Testis (tissue), 3 donors: ENCODE measurements around the gene TMEM123. TPM values are rescaled to one million over a fixed set of nuclear protein-coding genes. Genes with fewer than 3 reads are reported as not detected.

Source experiments
- DNase-seq: peaks from one replicate; pipeline ENCODE4 v3.0.0-alpha.2; 2019
- H3K27ac ChIP-seq, 2 donors: fragments of 200-600 bp; sonication (generic); one replicate each; pipeline ENCODE4 v1.5.1; 2019
- H3K27me3 ChIP-seq: fragments of 200-600 bp; sonication (generic); one replicate; pipeline ENCODE4 v1.5.1; 2019
- H3K36me3 ChIP-seq: fragments of 200-600 bp; sonication (generic); one replicate; pipeline ENCODE4 v1.5.1; 2017; ENCODE audit warnings: low read depth; ENCODE audit errors: missing control alignments
- H3K4me1 ChIP-seq: fragments of 200-600 bp; sonication (generic); one replicate; pipeline ENCODE4 v1.5.1; 2019
- H3K4me3 ChIP-seq, 2 donors: fragments of 200-600 bp; sonication (generic); one replicate each; pipeline ENCODE4 v1.5.1; 2017 to 2019
- H3K9me3 ChIP-seq: fragments of 200-600 bp; sonication (generic); one replicate; pipeline ENCODE4 v1.5.1; 2017
- POLR2A ChIP-seq: fragments of 450-650 bp; IDR thresholded peaks from one replicate; pipeline ENCODE4 v1.6.1; 2017; ENCODE audit warnings: antibody characterized with exemption, mild to moderate bottlenecking, moderate library complexity
- WGBS, 2 donors: methylation state at CpG; one replicate each; pipeline ENCODE4 v1.1.5; 2018; 5-methylcytosine and 5-hydroxymethylcytosine counted together
- intact Hi-C: fragments of 100-400 bp; cut with DNase I; formaldehyde crosslinking; loops from one replicate; pipeline ENCODE4 v1.15.1; 2023; ENCODE audit warnings: low total_unique reads
- polyA plus RNA-seq: library from polyadenylated mRNA; stranded (reverse); fragments of 350-450 nt; fragmentation: Illumina TruSeq; extraction: RNeasy Lipid Tissue Mini Kit (QIAGEN cat#74804); gene quantifications from one replicate; pipeline ENCODE4 v1.2.3, GENCODE V29; 2014; ENCODE audit warnings: low read depth, low replicate concordance; ENCODE audit not compliant: insufficient read depth
- total RNA-seq, 2 donors: library from RNA; depleted of rRNA; stranded (reverse); fragments of >200 nt; gene quantifications; one replicate each; pipeline ENCODE4 v1.2.3, GENCODE V29; 2016
- TF ChIP-seq, protein P1 (sequence below), 3 experiments: fragments of 450-650 bp in 2 of 3; fragments of 200-600 bp in 1 of 3; sonication (generic) in 1 of 3; IDR thresholded peaks; one replicate each; pipeline ENCODE4 v1.5.1; 2016 to 2019; ENCODE audit warnings: antibody characterized with exemption in 3 of 3, mild to moderate bottlenecking in 2 of 3, moderate library complexity in 1 of 3

The TMEM123 gene
- total and polyA plus RNA-seq, 3 donors from 2014 or later, result 137 to 218 (median 177) TPM

DNA sequence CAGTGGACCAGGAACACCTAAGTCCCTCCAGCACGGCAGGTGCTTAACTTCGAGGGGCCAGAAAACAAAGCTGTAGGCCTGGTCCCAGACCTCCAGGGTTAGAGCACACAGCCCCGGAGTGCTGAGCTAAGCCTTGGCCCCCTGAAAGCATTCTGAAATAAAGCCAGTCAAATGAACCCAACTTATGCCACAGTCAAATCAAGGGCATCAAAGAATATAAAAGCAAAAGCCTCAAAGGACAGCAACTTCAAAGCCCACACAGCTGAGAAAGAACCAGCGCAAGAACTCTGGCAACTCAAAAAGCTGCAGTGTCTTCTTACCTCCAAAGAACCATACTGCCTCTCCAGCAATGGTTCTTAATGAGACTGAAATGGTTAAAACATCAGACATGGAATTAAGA is 39.1 kb downstream of the TMEM123 start:
- no peak for TF ChIP-seq POLR2A
- TF ChIP-seq, protein P1, sequence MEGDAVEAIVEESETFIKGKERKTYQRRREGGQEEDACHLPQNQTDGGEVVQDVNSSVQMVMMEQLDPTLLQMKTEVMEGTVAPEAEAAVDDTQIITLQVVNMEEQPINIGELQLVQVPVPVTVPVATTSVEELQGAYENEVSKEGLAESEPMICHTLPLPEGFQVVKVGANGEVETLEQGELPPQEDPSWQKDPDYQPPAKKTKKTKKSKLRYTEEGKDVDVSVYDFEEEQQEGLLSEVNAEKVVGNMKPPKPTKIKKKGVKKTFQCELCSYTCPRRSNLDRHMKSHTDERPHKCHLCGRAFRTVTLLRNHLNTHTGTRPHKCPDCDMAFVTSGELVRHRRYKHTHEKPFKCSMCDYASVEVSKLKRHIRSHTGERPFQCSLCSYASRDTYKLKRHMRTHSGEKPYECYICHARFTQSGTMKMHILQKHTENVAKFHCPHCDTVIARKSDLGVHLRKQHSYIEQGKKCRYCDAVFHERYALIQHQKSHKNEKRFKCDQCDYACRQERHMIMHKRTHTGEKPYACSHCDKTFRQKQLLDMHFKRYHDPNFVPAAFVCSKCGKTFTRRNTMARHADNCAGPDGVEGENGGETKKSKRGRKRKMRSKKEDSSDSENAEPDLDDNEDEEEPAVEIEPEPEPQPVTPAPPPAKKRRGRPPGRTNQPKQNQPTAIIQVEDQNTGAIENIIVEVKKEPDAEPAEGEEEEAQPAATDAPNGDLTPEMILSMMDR (IDR thresholded peaks at IDR 0.05), result no peak
- WGBS, 2 donors, result 90 to 95% methylated on average over 4 of the region's 4 CpGs
- Histone ChIP-seq H3K27me3 (no peaks in the 10 kb centered on the region), H3K9me3 (no peaks in the 10 kb centered on the region), H3K36me3 (no peaks in the 10 kb centered on the region), H3K4me3 (no peak overlapping the region), H3K4me1 (no peaks in the 10 kb centered on the region), H3K27ac (no peak overlapping the region)
- intact Hi-C loops, result no loop called here
- DNase-seq, result no peak

DNA sequence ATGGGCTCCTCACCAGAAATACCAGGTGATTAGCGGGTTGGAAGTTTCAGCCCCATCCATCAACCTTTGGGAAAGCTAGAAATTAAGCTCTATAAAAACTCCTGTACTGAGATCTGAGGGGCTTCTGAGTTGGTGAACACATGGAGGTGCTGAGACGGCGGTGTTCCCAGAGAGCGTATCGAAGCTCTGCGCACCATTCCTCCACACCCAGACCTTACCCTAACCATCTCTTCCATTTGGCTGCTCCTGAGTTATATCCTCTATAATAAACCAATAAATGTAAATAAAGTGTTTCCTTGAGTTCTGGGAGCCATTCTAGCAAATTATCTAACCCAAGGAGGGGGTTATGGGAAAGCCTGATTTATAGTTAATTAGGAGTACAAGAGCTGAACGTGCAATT is 41.4 kb downstream of the TMEM123 start:
- Histone ChIP-seq H3K9me3 (no peaks in the 10 kb centered on the region), H3K36me3 (no peaks in the 10 kb centered on the region), H3K4me1 (no peaks in the 10 kb centered on the region), H3K4me3 (no peak overlapping the region), H3K27me3 (no peaks in the 10 kb centered on the region), H3K27ac (no peak overlapping the region)
- WGBS, 2 donors, result 92 to 93% methylated on average over 7 of the region's 7 CpGs
- no peak for DNase-seq
- intact Hi-C loops, result no loop called here
- TF ChIP-seq POLR2A, result no peak
- TF ChIP-seq, protein P1 (IDR thresholded peaks at IDR 0.05), result no peak

GRCh38 chr11:102410382-102410784 is 42.2 kb downstream of the TMEM123 start:
- H3K4me3 ChIP-seq, result no peak overlapping the region
- H3K36me3 ChIP-seq, result no peaks in the 10 kb centered on the region
- DNase-seq, result no peak
- no peaks in the 10 kb centered on the region for H3K27me3 ChIP-seq
- H3K9me3 ChIP-seq, result no peaks in the 10 kb centered on the region
- H3K4me1 ChIP-seq, result no peaks in the 10 kb centered on the region
- WGBS, 2 donors, result 47 to 64% methylated on average over 5 of the region's 5 CpGs
- intact Hi-C loops, result no loop called here
- no peak overlapping the region for H3K27ac ChIP-seq
- TF ChIP-seq POLR2A, result no peak
- TF ChIP-seq, protein P1 (IDR thresholded peaks at IDR 0.05), result no peak

- Histone ChIP-seq H3K36me3 (no peaks in the 10 kb centered on the region), H3K27me3 (no peaks in the 10 kb centered on the region), H3K9me3 (no peaks in the 10 kb centered on the region), H3K4me3 (no peak overlapping the region), H3K27ac (no peak overlapping the region), H3K4me1 (no peaks in the 10 kb centered on the region)
- 64 to 68% methylated on average over 1 of the region's 1 CpG for WGBS, 2 donors
- no peak for TF ChIP-seq POLR2A
- TF ChIP-seq, protein P1 (IDR thresholded peaks at IDR 0.05), result no peak
- intact Hi-C loops, result no loop called here
- no peak for DNase-seq
These were observed 44.2 kb downstream of the TMEM123 start for GRCh38 chr11:102408339-102408738.

DNA sequence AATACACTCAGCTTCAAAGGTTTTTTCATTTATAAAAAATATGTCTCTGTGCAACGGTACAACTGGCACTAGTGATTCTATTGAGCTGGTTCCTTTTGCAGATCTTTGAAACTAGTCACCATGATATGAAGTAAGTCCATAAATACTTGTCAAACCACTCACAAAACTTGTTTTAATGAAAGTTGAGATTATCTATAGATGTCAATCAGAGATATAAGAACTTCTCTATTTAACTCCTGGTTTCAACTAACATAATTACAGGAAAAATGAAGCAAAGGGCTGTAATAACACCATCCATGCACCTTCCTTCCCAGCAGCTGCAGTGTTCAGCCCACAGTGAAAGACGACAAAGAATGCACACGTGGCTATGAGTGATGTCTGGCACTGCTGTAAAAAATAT is 44.7 kb downstream of the TMEM123 start:
- Histone ChIP-seq H3K4me1 (no peaks in the 10 kb centered on the region), H3K9me3 (no peaks in the 10 kb centered on the region), H3K36me3 (no peaks in the 10 kb centered on the region), H3K27me3 (no peaks in the 10 kb centered on the region), H3K4me3 (no peak overlapping the region), H3K27ac (no peak overlapping the region)
- intact Hi-C loops, result no loop called here
- TF ChIP-seq, protein P1 (IDR thresholded peaks at IDR 0.05), result no peak
- TF ChIP-seq POLR2A, result no peak
- 66 to 73% methylated on average over 3 of the region's 3 CpGs for WGBS, 2 donors
- no peak for DNase-seq
